Measurements from ENCODE around the gene ANKRD13C.

DNA sequence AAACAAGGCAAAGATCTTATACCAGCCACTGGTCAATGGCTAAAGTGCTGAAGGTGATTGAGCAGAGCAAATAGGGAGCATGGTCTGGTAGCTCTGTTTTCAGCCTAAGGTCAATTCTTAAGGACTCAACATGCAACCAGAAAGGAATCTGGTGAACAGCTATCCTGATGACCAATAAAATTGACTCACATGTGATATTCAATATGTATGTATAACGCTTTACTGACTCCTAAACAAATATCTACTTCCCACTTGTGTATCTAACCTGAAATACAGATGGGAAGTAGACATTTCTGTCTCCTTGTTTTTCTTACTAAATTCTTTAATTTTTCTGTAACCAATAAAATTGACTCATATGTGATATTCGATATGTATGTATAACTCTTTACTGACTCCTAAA, 31.6 kb upstream of the ANKRD13C start:
- TF ChIP-seq, protein P1, sequence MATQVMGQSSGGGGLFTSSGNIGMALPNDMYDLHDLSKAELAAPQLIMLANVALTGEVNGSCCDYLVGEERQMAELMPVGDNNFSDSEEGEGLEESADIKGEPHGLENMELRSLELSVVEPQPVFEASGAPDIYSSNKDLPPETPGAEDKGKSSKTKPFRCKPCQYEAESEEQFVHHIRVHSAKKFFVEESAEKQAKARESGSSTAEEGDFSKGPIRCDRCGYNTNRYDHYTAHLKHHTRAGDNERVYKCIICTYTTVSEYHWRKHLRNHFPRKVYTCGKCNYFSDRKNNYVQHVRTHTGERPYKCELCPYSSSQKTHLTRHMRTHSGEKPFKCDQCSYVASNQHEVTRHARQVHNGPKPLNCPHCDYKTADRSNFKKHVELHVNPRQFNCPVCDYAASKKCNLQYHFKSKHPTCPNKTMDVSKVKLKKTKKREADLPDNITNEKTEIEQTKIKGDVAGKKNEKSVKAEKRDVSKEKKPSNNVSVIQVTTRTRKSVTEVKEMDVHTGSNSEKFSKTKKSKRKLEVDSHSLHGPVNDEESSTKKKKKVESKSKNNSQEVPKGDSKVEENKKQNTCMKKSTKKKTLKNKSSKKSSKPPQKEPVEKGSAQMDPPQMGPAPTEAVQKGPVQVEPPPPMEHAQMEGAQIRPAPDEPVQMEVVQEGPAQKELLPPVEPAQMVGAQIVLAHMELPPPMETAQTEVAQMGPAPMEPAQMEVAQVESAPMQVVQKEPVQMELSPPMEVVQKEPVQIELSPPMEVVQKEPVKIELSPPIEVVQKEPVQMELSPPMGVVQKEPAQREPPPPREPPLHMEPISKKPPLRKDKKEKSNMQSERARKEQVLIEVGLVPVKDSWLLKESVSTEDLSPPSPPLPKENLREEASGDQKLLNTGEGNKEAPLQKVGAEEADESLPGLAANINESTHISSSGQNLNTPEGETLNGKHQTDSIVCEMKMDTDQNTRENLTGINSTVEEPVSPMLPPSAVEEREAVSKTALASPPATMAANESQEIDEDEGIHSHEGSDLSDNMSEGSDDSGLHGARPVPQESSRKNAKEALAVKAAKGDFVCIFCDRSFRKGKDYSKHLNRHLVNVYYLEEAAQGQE (IDR thresholded peaks at IDR 0.05), result no peak
- TF ChIP-seq SP1 (IDR thresholded peaks at IDR 0.05) (no peak), HNF4A (conservative IDR thresholded peaks at IDR 0.05) (no peak), FOXA1 (IDR thresholded peaks at IDR 0.05) (no peak), YY1 (IDR thresholded peaks at IDR 0.05) (no peak), JUND (IDR thresholded peaks at IDR 0.05) (no peak), FOXA2 (IDR thresholded peaks at IDR 0.05) (no peak), RAD21 (IDR thresholded peaks at IDR 0.05) (no peak), EGR1 (IDR thresholded peaks at IDR 0.05; ENCODE audit: low read depth in 2 of 2) (no peak)
- TF ChIP-seq, protein P2, sequence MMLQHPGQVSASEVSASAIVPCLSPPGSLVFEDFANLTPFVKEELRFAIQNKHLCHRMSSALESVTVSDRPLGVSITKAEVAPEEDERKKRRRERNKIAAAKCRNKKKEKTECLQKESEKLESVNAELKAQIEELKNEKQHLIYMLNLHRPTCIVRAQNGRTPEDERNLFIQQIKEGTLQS (IDR thresholded peaks at IDR 0.05), result no peak
- TF ChIP-seq, protein P3, sequence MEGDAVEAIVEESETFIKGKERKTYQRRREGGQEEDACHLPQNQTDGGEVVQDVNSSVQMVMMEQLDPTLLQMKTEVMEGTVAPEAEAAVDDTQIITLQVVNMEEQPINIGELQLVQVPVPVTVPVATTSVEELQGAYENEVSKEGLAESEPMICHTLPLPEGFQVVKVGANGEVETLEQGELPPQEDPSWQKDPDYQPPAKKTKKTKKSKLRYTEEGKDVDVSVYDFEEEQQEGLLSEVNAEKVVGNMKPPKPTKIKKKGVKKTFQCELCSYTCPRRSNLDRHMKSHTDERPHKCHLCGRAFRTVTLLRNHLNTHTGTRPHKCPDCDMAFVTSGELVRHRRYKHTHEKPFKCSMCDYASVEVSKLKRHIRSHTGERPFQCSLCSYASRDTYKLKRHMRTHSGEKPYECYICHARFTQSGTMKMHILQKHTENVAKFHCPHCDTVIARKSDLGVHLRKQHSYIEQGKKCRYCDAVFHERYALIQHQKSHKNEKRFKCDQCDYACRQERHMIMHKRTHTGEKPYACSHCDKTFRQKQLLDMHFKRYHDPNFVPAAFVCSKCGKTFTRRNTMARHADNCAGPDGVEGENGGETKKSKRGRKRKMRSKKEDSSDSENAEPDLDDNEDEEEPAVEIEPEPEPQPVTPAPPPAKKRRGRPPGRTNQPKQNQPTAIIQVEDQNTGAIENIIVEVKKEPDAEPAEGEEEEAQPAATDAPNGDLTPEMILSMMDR (IDR thresholded peaks at IDR 0.05; ENCODE audit: low read depth, low read length, missing input control), result no peak
- TF ChIP-seq, protein P4, sequence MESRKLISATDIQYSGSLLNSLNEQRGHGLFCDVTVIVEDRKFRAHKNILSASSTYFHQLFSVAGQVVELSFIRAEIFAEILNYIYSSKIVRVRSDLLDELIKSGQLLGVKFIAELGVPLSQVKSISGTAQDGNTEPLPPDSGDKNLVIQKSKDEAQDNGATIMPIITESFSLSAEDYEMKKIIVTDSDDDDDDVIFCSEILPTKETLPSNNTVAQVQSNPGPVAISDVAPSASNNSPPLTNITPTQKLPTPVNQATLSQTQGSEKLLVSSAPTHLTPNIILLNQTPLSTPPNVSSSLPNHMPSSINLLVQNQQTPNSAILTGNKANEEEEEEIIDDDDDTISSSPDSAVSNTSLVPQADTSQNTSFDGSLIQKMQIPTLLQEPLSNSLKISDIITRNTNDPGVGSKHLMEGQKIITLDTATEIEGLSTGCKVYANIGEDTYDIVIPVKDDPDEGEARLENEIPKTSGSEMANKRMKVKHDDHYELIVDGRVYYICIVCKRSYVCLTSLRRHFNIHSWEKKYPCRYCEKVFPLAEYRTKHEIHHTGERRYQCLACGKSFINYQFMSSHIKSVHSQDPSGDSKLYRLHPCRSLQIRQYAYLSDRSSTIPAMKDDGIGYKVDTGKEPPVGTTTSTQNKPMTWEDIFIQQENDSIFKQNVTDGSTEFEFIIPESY (IDR thresholded peaks at IDR 0.05), result no peak
- TF ChIP-seq, protein P5, sequence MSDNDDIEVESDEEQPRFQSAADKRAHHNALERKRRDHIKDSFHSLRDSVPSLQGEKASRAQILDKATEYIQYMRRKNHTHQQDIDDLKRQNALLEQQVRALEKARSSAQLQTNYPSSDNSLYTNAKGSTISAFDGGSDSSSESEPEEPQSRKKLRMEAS (IDR thresholded peaks at IDR 0.05), result no peak

All from liver (tissue), 3 donors.